ENCODE measurements around the gene IRF8.
"Not testable (repeated sequence)": the region's sequence is repeated elsewhere in the genome, so short reads cannot be mapped to it uniquely, and the experiment has no call there.

IRF8 gene

GRCh38 chr16:85898521-85899442, at the start of gene IRF8:
Gene IRF8 (plus strand): TSS chr16:85899162. CDS start chr16:85903016, 3,854 bp downstream.
- DNase-seq: no peak

GRCh38 chr16:85849388-85849787, 49.6 kb upstream of the IRF8 start:
- DNase-seq: no peak

- no peak for DNase-seq
Observed at GRCh38 chr16:85850344-85850880, 48.5 kb upstream of the IRF8 start.

GRCh38 chr16:85851034-85851785, 47.8 kb upstream of the IRF8 start:
- DNase-seq: no peak

GRCh38 chr16:85853547-85854545, 45.1 kb upstream of the IRF8 start:
- DNase-seq: no peak

- DNase-seq: no peak
Observed at GRCh38 chr16:85854935-85855334, 44.0 kb upstream of the IRF8 start.

- DNase-seq: no peak
Observed at GRCh38 chr16:85856079-85856478, 42.9 kb upstream of the IRF8 start.

- no peak for DNase-seq
Observed at GRCh38 chr16:85856585-85856984, 42.4 kb upstream of the IRF8 start.

GRCh38 chr16:85857406-85857805, 41.6 kb upstream of the IRF8 start:
- DNase-seq: no peak

GRCh38 chr16:85858571-85858970, 40.4 kb upstream of the IRF8 start:
- DNase-seq: not testable (repeated sequence)

GRCh38 chr16:85858984-85859817, 39.8 kb upstream of the IRF8 start:
- DNase-seq: no peak

GRCh38 chr16:85859818-85860125, 39.2 kb upstream of the IRF8 start:
- DNase-seq: no peak

GRCh38 chr16:85860413-85861094, 38.4 kb upstream of the IRF8 start:
- no peak for DNase-seq

- no peak for DNase-seq
Observed at GRCh38 chr16:85861095-85861825, 37.7 kb upstream of the IRF8 start.

- DNase-seq: no peak
Observed at GRCh38 chr16:85862476-85863383, 36.2 kb upstream of the IRF8 start.

- no peak for DNase-seq
Observed at GRCh38 chr16:85863384-85863774, 35.6 kb upstream of the IRF8 start.

- DNase-seq: no peak
Observed at GRCh38 chr16:85864965-85865364, 34.0 kb upstream of the IRF8 start.

- DNase-seq: no peak
Observed at GRCh38 chr16:85867189-85867588, 31.8 kb upstream of the IRF8 start.

GRCh38 chr16:85868495-85868894, 30.5 kb upstream of the IRF8 start:
- DNase-seq: no peak

Measured in NCI-H526 treated with DMSO at 0.1 percent for 48 hours (cell line).